SH-SY5Y (cell line): Measurements from ENCODE around the gene FNBP1L.

Experiments used
- GATA2 ChIP-seq: IDR thresholded peaks from 2 replicates; pipeline ENCODE4 v1.6.1; 2011; ENCODE audit warnings: mild to moderate bottlenecking, low read depth, low read length
- GATA3 ChIP-seq: IDR thresholded peaks from 2 replicates; pipeline ENCODE4 v1.6.1; 2011; ENCODE audit warnings: low read depth, mild to moderate bottlenecking, low read length, moderate library complexity

DNA sequence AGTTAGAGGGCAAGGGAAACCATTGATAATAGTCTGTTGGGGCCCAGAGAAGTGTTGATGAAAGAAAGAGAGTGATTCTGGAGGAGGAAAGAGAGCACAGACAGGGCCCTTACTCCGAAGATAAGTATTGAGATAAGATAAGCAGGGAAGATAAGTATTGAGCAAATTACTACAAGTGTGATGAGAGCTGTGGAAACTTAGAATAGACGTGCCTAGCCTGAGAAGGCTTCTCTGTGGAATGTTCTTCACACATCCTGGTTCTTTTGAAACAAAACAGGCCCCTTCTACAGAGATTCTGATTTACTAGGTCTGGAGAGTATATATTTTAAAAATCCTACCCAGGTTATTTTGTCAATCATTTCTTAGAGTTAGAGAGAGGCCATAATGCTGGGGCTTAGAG is 26.4 kb downstream of the FNBP1L start:
- TF ChIP-seq GATA3 = no peak
- no peak for TF ChIP-seq GATA2
